Astrocyte of the spinal cord (primary cell): Measurements from ENCODE around the gene FLNA.

Source experiments
- DNase-seq: peaks from one replicate; pipeline ENCODE4 v3.0.0; 2011; ENCODE audit warnings: low read depth, low spot score
- H3K4me3 ChIP-seq: 2 replicates; pipeline ENCODE4 v1.5.1; 2011; ENCODE audit warnings: low read depth, mild to moderate bottlenecking, low read length, moderate library complexity
- in situ Hi-C: cut with HindIII; loops from 2 replicates; pipeline ENCODE4 v1.10.0; 2017; ENCODE audit warnings: low sequenced_read_pairs
- TF ChIP-seq, protein P1 (sequence below): IDR thresholded peaks from 2 replicates; pipeline ENCODE4 v1.5.1; 2012; ENCODE audit warnings: low read depth, mild to moderate bottlenecking, low read length, inconsistent platforms

The FLNA gene

DNA sequence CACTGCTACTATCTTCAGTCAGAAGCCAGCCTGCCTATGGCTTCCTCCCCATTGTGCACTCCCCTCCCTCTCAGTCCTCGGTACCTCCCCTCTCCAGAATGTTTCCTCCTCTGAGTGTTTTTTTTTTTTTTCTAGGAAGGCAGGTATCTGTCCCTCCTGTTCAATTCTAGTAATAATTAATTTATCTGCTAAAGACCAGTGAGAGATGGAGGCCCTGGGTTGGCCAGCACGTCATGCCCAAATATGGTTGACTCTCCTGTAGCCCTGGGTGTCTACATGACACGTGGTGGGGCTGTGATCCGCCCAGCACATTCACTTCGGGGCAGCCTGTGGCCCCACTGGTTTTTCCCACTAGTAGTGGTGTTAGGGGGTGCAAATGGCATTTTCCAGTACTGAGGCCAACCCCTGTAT lies 1.8 kb downstream of the FLNA start:
- TF ChIP-seq, protein P1, sequence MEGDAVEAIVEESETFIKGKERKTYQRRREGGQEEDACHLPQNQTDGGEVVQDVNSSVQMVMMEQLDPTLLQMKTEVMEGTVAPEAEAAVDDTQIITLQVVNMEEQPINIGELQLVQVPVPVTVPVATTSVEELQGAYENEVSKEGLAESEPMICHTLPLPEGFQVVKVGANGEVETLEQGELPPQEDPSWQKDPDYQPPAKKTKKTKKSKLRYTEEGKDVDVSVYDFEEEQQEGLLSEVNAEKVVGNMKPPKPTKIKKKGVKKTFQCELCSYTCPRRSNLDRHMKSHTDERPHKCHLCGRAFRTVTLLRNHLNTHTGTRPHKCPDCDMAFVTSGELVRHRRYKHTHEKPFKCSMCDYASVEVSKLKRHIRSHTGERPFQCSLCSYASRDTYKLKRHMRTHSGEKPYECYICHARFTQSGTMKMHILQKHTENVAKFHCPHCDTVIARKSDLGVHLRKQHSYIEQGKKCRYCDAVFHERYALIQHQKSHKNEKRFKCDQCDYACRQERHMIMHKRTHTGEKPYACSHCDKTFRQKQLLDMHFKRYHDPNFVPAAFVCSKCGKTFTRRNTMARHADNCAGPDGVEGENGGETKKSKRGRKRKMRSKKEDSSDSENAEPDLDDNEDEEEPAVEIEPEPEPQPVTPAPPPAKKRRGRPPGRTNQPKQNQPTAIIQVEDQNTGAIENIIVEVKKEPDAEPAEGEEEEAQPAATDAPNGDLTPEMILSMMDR: no peak
- DNase-seq: peak; percentile 37
- peak overlapping the region; percentile 44 for H3K4me3 ChIP-seq
- in situ Hi-C loops: no loop called here

DNA sequence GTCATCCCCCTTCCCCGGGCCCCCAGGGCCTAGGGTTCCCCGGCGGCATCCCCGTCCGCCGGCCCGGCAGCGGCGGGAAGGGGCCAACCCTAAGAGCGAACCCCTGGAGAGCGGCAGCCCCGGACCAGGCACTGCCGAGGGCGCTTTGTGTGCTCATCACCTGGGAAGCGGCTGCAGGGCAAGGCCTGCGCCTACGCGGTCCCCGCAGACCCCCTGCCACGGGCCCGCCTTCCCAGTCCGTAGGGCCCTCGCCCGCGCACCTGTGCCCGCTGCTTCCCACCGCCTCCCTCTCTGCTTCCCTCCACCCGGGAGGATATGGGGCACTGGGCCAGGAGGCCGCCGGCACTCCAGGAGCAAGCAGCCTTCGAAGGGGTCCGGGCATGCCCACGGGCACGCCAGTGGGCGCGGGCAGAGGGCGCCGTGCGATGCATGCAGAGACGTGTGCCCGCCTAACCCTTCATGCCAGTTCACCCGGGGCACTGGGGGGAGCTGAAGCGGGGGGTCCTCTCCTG lies 2.6 kb downstream of the FLNA start:
- H3K4me3 ChIP-seq: peak overlapping the region; percentile 44
- no peak for DNase-seq
- TF ChIP-seq, protein P1: no peak
- in situ Hi-C loops: no loop called here

DNA sequence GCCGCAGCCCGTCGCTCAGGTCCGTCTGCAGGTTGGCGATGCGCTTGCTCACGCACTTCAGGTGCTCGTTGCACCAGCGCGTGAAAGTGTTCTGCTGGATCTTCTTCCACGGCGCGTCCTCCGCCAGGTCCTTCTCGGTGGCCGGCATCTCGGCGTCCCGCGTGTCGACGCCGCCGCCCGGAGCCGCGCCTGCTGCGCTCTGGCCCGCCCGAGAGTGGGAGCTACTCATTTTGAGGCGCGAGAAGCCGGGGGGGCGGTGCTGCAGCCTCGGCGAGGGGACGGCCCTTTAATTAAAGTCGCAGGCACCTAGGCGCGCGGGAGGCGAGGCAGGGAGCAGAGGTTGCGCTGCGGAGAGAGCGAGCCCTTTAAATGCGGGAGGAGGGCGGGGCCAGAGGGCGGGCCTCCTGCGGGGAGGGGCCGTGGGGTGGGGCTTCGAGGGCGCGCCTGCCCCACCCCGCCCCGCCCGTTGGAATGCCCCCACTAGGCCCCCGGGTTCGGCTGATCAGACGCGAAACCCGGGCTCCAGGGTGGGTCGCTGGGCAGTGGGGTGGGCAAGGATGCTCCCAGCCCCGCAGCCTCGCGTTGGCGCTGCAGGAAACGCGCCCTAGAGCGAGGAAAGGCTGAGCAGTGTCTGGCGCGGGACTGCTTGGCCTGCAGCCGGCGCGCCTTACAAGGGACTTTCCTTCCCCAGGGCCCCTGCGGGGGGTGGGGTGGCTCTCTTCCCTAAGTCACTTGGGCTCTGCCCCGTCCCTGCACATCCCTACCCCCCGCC lies 3.2 kb downstream of the FLNA start:
- TF ChIP-seq, protein P1: no peak
- DNase-seq: peak; percentile 96
- peak overlapping the region; percentile 71 for H3K4me3 ChIP-seq
- in situ Hi-C loops: no loop called here

DNA sequence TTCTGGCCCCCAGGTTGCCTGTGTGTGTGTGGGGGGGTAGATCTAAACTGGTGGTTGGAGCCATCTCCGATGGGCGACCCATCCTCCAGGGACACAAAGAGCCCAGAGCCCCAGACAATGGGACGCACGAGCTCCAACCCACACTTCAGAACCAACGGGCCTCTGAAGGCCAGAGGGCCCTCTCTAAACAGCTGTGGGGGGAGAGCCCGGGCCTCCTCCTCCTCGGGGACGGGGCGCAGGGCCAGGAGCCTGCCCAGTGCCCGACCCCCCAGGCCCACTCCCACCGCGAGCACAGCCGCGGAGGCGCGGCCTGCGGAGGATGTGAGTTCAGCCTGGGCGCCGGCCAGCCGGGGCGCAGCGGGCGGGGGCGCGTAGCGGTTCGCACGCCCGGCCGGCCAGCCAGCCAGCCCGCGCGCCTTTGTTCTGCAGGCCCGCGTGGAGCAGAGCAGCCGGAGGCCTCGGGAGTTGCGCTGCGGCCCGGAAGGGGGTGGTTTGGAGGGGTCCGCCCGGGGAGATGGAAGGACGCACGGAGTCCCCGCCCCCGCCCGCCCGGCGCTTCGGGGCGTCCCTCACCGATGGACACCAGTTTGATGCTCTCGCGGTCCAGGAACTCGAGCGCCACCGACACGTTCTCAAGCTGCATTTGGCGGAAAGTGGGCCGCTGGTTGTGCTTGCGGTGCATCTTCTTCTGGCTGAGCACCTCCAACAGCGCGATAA lies 4.0 kb downstream of the FLNA start:
- no peak for DNase-seq
- in situ Hi-C loops: no loop called here
- TF ChIP-seq, protein P1: no peak
- peak overlapping the region; percentile 71 for H3K4me3 ChIP-seq

DNA sequence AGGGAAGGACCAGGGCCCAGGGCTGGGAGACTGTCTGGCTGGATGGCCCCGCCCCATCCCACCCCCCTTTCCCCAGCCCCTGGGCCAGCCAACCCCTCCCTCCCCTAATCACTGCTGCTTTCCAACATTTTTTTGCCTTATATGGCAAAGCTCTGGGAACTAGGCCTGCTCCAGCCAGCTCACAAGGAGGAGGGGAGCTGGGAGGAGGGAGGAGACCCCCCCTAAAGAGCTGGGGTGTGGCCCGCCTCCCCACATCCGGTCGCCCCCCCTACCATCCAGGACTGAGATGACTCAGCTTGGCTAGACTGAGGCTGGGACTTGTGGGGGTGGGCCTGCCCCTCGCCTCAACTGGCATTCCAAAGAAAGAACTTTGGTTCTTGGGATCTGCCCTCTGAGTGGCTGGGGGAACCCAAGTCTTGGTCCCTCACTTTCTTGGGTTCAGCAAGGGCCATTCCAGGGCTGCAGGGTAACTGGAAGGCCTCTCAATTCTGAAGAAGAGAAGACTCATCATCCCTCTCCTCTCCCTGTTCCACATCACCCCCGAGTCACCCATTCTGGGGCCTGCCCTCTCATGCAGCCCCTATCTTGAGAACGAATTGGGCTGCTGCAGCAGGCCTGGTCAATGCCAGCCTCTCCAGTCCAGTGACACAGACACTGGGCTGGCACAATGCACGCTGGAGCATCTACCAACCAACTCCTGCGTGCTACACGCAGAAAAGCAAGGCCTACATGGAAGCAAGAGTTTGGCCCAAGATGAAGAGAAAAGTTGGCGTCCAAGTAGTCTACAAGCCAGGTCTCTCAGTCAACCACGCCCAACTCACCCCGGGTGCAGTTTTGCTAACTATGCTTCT lies 4.8 kb downstream of the FLNA start:
- peak; percentile 96 for DNase-seq
- TF ChIP-seq, protein P1: no peak
- H3K4me3 ChIP-seq: peak overlapping the region; percentile 71
- in situ Hi-C loops: no loop called here
